Adipose tissue (tissue), 3 donors: ENCODE results near the gene EDAR. TPM values are rescaled to one million over a fixed set of nuclear protein-coding genes. Genes with fewer than 3 reads are reported as not detected.

Experiments used
- H3K27ac ChIP-seq: one replicate; pipeline ENCODE4 v1.5.1; 2013; ENCODE audit warnings: low read depth, low read length
- WGBS, 3 donors: extraction: QIAGEN DNeasy Blood & Tissue Kit; methylation state at CpG; one replicate each; pipeline ENCODE4 v1.1.7; 2013; 5-methylcytosine and 5-hydroxymethylcytosine counted together
- polyA plus RNA-seq, 3 donors: library from polyadenylated mRNA; stranded (reverse); fragments of 200-250 nt; gene quantifications; one replicate each; pipeline ENCODE4 v1.2.3, GENCODE V29; 2013
- donor health status: healthy with polysubstance abuse.
- donor health status: Bipolar disorder and iron deficiency.
- donor health status: healthy.

Gene EDAR
- under 1 TPM in 2 of 3 donors, not detected in 1; 0.03 to 0.12 TPM for polyA plus RNA-seq

DNA sequence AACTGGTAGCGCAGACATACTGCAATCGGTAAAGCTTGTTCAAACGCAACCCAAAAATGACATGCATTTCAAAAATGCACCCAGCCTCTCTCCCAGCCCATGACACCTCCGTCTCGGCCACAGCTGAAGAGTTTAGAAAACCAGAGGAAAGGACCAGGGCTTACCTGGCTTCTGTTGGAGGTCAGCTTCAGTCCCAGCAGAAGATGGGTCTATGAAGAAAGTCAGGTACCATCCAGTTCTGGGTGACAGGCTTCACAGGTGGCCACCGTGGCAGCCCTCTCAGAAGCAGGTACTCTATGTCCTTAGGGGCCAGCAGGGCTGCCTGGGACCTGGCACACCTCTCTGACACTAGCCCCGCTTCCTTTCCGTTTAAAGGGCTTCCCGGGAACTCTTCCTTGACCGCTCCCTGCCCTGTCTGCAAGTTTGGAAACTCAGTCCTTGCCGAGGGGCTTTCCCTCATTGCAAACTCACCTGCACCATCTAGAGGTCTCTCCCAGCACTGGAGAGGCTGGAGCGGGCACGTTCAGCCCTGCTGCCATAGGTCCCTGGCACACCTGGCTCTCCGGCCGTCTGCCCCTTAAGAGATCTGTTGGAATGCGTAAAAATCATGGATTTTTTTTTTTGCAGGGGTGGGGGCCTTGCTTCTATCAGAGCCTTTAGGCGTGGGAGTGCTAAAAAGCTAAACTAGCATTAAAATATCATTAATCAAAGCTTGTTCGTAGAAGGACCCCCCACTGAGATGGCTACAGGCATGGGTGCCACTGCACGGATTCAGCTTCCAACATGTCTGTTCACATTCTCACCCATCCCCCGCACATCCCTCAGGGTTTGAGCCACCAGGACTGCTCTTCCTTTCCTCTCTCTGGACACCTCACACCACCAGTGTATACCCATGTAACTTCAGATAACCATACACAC lies at the start of gene EDAR:
Gene EDAR (minus strand): TSS at position 425 of the 918 bp plus-strand sequence. CDS start 58,206 bp downstream, outside the sequence.
- 12 to 41% (median 39%) methylated on average over 20 of the region's 20 CpGs for WGBS, 3 donors
- no peak within 1 kb of the TSS for H3K27ac ChIP-seq

DNA sequence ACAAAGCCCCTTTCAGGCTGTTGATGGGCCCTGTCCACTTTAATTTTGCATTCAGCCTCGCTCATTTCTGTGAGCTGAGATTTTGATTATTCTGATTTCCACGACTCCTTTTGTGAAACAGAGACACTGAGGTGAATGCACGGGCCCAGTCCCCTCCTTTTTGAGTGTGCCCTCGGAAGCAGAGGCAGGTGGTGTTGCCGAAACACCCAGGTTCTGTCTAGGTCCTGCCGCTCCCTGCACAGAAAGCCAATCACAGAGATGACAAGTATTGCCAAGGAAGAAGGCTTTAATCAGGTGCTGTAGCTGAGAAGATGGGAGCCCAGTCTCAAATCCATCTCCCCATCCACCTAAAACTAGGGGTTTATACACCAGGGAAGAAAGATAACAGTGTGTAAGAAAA lies 44.2 kb upstream of the EDAR start:
- no peak overlapping the region for H3K27ac ChIP-seq
- 91 to 97% (median 92%) methylated on average over 6 of the region's 6 CpGs for WGBS, 3 donors

DNA sequence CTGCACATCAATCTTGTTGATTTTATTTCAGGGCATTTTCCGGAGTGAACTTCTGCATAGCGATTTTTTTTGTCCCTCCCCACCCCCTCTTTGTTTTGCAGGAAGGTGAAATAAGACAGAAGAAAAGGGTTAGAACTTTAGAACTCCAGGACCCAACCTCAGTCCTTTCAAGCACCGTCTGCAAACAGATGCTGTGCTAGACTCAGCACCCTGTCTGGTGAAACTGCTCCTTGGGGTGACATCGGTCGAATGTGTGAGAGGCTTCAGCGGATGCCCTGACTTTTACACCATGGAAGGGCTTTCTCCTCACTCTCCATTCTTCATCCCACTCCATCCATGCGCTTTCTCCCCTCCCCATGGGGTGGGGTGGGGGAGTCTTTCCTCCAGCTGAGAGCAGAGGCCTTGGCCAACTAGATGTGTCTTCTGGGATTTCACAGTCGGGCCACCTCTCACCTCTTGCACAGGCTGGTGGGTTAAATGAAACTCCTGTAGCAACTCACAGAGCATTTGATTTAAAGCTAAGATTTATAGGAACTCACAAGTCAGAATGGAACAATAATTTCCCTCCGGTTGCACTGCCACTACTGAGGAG lies 43.3 kb upstream of the EDAR start:
- no peak overlapping the region for H3K27ac ChIP-seq

DNA sequence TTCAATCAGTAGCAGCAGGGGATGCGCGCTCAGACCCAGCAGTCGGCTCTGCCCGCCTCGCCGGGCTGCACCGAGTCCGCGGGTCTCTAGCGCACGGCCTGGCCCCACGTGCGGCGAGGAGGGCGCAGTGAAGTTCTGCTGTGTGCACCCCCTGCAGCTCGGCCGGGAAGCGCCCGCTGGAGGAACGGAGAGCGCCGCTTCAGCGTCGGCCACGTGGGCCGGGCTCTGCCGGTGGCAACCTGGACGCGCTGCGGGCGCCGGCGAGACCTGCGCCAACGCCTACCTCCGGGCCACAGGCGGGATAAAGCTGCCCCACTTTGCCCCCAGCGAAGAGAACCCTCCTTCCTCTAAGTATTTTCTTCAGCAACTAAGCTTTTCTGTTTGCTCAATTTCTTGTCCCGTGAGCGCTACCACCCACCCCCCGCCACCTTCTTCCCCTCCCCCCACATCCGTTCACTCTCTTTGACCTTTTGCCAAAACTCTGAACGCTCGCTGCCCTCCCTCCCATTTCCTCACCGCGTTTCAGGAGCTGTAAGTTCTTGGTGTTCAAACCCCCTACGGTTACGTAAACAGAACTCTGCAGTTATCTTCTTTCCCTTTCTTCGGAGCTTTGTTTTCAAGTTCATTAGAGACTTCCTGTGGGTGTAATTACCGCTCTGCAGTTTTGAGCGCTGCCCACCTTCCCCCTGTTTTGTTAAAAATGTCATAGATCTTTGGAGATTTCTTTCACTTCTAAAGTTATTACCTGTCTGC lies 42.6 kb upstream of the EDAR start:
- H3K27ac ChIP-seq: no peak overlapping the region
- WGBS, 3 donors: 1 to 3% (median 2%) methylated on average over 48 to 51 of the region's 51 CpGs

More for the DNA sequence above, 43.3 kb upstream of the EDAR start:
- 44 to 68% (median 57%) methylated on average over 9 of the region's 9 CpGs for WGBS, 3 donors

DNA sequence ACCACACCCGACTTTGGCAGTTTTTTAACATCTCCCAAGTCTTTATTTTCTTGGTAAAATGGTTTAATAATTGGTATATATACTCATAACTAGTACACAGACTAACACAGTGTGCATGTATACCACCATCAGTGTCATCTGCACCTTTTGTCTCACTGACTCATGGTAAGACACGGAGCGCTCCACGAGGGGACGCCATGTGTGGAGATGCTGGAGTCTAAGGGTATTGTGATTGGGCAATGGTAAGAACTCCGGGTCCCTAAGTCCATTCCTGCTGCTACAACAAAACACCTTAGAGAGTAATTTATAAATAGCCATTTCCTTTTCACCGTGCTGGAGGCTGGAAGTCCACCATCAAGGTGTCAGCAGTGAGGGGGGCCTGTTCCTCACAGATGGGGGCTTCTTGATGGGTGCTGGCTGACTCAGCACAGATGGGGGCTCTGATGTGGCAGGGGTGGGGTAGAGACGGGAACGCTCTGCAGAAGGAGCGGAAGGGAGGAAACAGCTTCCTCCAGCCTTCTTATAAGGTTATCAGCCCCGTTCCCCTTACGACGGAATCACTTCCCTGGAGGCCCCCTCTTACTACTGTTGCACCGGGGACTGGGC lies 42.0 kb upstream of the EDAR start:
- 41 to 58% (median 45%) methylated on average over 14 of the region's 14 CpGs for WGBS, 3 donors
- H3K27ac ChIP-seq: no peak overlapping the region

DNA sequence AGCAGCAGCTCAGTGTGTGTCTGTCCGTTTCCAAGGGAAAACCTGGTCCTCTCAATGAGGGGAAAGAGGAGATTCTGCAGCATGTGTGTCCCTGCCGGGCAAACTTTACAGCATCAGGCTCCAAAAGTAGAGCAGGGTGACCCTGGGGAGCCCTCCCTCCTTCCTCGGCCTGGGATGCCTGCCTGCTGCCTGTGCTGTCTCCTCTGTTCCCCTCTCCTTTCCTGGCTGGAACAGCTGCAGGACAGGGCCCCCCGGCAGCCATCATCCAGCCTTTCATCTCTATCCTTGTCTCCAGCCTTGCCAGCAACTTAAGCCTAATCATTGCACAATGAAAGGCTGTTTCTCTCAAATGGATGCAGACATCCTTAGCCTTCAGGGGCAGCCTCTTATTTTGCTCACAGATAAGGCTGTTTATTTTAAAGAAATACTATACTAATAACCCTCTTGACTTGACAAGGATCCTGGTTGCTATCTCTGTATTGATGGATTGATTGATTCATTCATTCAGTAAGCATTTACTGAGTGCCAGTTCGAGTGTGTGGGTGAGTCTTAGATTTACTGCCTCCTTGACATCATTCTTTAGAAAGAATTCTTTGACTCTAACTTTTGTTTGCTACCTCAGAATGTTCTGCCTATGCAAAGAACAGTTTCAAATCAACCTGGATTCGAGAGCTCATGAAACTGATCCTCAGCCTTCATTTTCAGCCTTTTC lies 40.6 kb upstream of the EDAR start:
- H3K27ac ChIP-seq: no peak overlapping the region
- 69 to 82% (median 75%) methylated on average over 6 of the region's 6 CpGs for WGBS, 3 donors

DNA sequence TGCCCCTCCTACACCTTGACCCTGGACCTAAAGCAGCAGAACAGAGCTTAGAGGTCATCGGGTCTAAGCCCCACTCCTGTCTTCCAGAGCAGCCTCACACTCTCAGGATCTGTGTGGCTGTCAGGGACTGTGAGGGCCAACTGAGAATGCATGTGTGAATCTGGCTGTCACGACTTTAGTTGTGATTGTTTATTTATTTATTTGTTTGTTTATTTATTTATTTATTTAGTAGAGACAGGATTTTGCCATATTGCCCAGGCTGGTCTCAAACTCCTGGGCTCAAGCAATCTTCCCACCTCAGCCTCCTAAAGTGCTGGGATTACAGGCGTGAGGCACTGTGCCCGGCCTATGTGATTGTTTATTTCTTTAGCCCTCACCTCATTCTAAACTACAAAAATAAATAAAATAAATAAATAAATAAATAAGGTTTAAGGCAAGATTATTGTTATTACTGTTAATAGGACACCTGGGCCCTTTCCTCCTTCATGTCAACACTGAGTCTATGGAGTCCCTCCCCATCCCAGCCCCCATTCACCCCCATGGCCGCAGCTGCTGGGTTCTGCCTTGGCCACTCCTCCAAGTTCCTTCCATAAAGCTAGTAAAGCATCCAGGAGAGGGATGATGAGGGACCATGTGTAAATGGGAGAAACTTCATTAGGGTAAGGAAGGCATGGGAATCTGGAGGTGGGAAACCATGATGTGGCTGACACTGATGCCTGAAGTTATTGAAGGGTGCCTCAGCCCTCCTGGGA lies 39.9 kb upstream of the EDAR start:
- WGBS, 3 donors: 85 to 92% (median 86%) methylated on average over 5 of the region's 5 CpGs
- H3K27ac ChIP-seq: no peak overlapping the region

DNA sequence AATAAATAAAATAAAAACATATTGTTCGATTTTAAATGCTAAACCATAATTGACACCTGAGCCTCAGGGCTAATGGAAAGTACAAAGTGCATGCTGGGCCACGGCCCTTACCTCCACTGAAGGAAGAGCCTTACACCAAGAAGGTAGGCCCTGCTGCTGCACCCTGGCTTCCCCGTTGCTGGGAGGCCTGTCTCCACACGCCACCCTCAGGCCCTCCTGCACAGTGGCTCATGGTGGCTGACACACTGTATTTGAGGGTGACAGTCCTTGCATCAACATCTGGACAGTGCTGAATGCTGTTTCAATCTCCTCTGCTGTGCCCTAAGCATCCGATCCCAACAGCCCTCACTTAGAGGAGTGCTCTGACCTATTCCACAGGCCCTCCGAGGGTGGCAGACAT lies 39.3 kb upstream of the EDAR start:
- 87 to 94% (median 90%) methylated on average over 6 of the region's 6 CpGs for WGBS, 3 donors
- no peak overlapping the region for H3K27ac ChIP-seq

DNA sequence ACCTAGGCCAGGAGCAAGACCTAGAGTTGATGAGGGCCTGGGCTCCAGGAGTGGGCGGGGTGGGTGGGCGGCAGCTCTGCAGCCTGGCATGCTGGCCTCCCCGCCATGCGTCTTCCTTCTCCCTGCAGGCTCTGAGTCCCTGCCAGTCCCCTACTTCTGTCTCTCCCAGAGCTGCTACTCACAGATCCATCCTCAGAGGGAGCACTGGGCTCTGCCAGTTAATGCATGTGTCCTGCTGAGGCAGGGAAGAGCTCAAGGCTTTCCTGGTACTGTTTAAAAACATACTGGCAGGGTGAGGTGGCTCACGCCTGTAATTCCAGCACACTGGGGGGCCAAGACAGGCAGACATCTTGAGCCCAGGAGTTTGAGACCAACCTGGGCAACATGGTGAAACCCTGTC lies 38.7 kb upstream of the EDAR start:
- H3K27ac ChIP-seq: no peak overlapping the region
- WGBS, 3 donors: 95 to 99% (median 97%) methylated on average over 5 of the region's 5 CpGs

DNA sequence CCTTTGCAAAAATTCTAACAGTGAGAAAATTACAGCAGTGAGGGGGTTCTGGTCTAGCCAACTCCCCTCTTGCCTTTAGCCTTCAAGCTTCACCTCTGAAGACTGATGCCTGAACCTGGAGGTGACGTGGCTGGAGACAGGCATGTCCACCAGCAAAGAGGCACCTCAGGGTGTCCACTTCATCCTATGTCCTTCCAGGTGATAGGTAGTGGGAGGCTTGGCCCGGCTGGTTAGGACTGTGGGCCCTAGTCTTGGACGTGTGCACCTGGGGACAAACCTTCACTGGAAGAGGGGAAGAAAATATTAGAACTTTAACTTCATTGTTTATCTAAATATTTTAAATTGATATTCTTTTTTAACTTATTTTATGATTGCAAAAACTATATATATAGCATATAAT lies 35.5 kb upstream of the EDAR start:
- 82 to 90% (median 84%) methylated on average over 3 of the region's 3 CpGs for WGBS, 3 donors
- no peak overlapping the region for H3K27ac ChIP-seq

DNA sequence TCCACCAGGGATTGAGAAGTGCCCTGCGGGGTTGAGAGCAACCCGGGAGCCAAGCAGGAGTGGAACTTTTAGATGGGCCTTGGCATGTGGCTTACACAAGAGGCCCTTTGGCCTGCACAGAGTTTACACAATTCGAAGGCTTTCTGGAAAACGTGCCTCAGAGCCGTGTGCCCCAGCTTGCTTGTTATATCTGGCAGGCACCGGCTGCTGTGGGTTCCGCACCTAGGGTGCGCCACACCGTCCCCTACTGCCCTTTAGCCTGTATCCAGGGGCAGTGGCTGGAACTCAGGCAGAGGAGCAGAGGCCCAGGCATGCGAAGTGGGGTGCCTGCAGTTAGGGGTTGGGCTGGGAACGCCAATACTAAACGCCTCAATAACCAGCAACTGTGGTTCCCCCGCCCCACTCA lies 32.9 kb upstream of the EDAR start:
- 80 to 85% (median 84%) methylated on average over 13 of the region's 13 CpGs for WGBS, 3 donors
- no peak overlapping the region for H3K27ac ChIP-seq

DNA sequence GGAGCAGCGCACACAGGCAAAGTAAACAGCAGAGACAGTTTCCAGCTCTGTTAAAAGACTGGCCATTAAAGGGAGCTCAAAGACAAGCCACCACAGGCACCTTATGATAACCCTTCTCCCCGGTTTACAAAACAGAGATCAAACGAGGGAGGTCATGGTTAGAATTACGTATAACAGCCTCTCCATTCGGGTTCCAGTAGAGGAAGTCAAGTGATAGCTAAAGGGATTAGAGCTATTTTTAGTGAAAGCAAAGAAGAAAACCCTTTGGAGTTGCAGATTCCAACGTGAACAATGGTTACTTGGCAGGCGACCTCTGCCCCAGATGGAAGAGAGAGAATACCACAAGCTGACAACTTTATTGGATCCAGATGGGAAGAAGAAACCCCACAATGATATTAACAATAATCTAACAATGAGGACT lies 31.2 kb upstream of the EDAR start:
- H3K27ac ChIP-seq: no peak overlapping the region
- WGBS, 3 donors: 30 to 40% (median 30%) methylated on average over 7 of the region's 7 CpGs

DNA sequence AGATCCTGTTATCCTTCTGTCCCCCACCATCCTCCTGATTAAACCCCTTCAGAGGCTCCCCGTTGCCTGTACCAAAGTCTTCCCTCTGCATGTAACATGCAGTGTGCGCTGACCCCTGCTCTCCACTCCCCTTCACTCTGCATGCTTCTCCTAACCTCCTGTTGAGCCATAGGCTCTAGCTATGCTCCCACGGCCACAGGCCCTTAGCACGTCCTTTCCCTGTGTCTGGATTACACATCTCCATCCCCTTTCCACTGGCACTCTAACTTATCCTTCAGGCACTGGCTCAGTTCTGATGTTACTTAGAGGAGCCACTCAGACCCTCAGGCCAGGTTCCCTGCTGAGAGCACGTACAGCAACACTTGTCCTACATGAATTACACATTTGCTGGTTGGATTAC lies 29.4 kb upstream of the EDAR start:
- WGBS, 3 donors: 88 to 92% (median 91%) methylated on average over 5 of the region's 5 CpGs
- H3K27ac ChIP-seq: no peak overlapping the region

DNA sequence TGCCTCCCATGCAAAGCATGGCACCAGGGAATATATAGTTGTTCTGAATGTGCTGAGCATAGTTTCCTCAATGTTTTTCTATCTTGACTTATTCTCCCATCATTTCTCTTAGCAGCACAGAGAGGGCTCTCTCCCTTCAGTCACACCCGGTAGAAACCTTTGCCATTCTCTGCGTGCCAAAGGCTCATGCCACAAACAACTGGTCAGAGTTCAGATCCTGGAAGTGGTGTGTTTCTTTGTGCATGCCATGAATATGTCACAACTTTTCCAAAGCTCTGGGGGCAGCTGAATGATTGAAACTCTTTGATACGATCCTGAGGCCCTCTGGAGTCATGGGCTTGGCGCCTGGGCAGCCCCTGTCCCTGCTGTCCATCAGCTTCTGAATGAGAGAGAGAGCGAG lies 28.0 kb upstream of the EDAR start:
- H3K27ac ChIP-seq: no peak overlapping the region
- 67 to 80% (median 72%) methylated on average over 5 of the region's 5 CpGs for WGBS, 3 donors

DNA sequence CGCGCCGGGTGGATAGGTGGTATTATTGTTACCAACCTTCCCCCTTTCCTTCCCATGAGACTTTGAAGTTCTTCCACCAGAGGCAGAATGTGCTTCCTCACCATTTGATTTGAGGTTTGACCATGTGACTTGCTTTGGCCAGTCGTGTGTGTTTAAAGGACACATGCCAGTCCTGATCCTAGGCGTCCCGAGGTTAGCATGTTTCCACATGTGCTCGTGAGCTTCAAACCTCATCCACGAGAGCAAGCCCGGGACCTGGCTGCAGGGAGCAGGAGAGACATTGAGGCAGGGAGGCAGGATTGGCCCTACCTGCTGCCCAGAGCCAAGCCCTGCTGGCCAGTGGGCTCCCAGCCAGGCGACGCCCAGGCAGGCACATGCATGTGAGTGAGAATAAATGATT lies 27.4 kb upstream of the EDAR start:
- no peak overlapping the region for H3K27ac ChIP-seq
- 90 to 93% (median 92%) methylated on average over 11 of the region's 11 CpGs for WGBS, 3 donors

DNA sequence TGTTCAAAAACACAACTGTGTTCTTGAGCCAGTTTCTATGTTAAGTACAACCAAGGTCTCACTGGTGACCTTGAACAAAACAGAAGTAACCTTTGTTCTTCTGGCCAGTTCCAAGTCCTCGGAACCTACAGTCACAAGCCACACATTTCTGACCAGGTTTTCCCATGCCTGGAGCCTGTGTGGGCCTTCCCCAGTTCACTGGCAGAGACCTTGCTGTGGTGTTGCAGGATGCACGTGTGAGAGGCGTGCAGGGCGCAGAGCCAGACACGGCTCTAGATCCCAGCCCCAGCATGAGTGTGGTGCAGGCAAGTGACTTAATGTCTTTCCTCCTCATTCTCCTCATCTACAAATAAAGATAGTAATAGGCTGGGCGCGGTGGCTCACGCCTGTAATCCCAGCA lies 25.5 kb upstream of the EDAR start:
- H3K27ac ChIP-seq: no peak overlapping the region
- 80 to 88% (median 83%) methylated on average over 8 of the region's 8 CpGs for WGBS, 3 donors

DNA sequence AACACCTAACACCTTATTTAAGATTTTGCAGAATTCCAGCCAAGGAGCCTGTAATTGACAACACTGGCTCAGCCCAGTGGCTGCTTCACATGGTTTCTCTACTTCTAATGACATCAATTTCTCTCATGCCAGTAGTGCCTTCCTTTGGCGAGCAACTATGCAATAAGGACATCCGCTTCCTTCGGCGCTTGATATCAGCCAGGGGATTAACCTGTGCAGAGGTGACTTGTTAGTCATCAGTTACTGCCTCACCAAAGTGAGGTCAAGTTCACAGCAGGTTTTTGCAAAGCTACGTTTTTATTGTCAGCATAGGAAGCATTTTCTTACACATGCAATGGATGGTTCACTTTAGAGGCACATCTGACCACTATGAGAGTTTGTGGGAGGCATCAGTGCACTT lies 24.0 kb upstream of the EDAR start:
- 70 to 84% (median 80%) methylated on average over 5 of the region's 5 CpGs for WGBS, 3 donors
- no peak overlapping the region for H3K27ac ChIP-seq
